B cell (primary cell): ENCODE results near the gene CTBS. TPM values are rescaled to one million over a fixed set of nuclear protein-coding genes. Genes with fewer than 3 reads are reported as not detected.

Source experiments
- ATAC-seq: fragments of 200-7000 bp; cut with Tn5 transposase; one replicate; pipeline ENCODE4 v1.10.0; 2021; ENCODE audit warnings: low read depth, mild to moderate bottlenecking, moderate number of reproducible peaks, moderate library complexity
- CTCF ChIA-PET: fragments of 350-600 bp; sonication (Branson Sonifier 250); formaldehyde crosslinking; loops from one replicate; lab custom pipeline; 2021; ENCODE audit warnings: antibody characterized with exemption, inconsistent platforms; lab: Charles Lee
- POLR2A ChIA-PET: fragments of 350-600 bp; sonication (Branson Sonifier 250); formaldehyde crosslinking; loops from one replicate; lab custom pipeline; 2021; ENCODE audit warnings: antibody characterized with exemption; lab: Charles Lee
- DNase-seq: peaks from one replicate; pipeline ENCODE4 v3.0.0; 2013
- H2AFZ ChIP-seq: 2 replicates; pipeline ENCODE4 v1.6.1; 2012; ENCODE audit warnings: mild to moderate bottlenecking, low read depth, low read length; ENCODE audit not compliant: insufficient read depth, poor library complexity, severe bottlenecking
- H3K27ac ChIP-seq, 2 donors: 1 replicate in 1 of 2; 2 replicates in 1 of 2; pipeline ENCODE4 v1.5.1; 2012 to 2013; ENCODE audit warnings: low read length in 2 of 2, mild to moderate bottlenecking in 2 of 2, moderate library complexity in 1 of 2
- H3K27me3 ChIP-seq, 4 experiments: fragments of 200-600 bp in 1 of 4; sonication (generic) in 1 of 4; replicated peaks in 1 of 4; 1 replicate in 2 of 4; 2 replicates in 2 of 4; pipeline versions ENCODE4 v1.6.1 to v1.7.0; 2013 to 2016; ENCODE audit warnings: low read length in 3 of 4, mild to moderate bottlenecking in 2 of 4, mixed read lengths in 1 of 4, moderate library complexity in 1 of 4; ENCODE audit not compliant: insufficient read depth in 4 of 4, control insufficient read depth in 3 of 4; ENCODE audit errors: control extremely low read depth in 1 of 4
- H3K36me3 ChIP-seq, 2 experiments: replicated peaks in 1 of 2; 1 replicate in 1 of 2; 2 replicates in 1 of 2; pipeline versions ENCODE4 v1.6.1 to v1.7.1; 2013; ENCODE audit warnings: low read length in 1 of 2; ENCODE audit not compliant: insufficient read depth in 2 of 2, control insufficient read depth in 1 of 2; ENCODE audit errors: control extremely low read depth in 1 of 2, extremely low read depth in 1 of 2
- H3K4me1 ChIP-seq, 2 donors: fragments of 200-600 bp in 1 of 2; sonication (generic) in 1 of 2; 1 replicate in 1 of 2; 2 replicates in 1 of 2; pipeline versions ENCODE4 v1.5.1 to v1.6.1; 2013 to 2017; ENCODE audit warnings: low read length in 2 of 2; ENCODE audit not compliant: control insufficient read depth in 2 of 2, insufficient read depth in 2 of 2
- H3K4me2 ChIP-seq: replicated peaks from 2 replicates; pipeline ENCODE3; 2012; ENCODE audit warnings: mild to moderate bottlenecking, low read depth, low read length; ENCODE audit not compliant: poor library complexity, severe bottlenecking
- H3K4me3 ChIP-seq, 5 experiments: fragments of 200-600 bp in 1 of 5; sonication (generic) in 1 of 5; 1 replicate in 3 of 5; 2 replicates in 2 of 5; pipeline versions ENCODE4 v1.5.1 to v1.7.0; 2011 to 2016; ENCODE audit warnings: low read length in 4 of 5, mild to moderate bottlenecking in 4 of 5, low read depth in 2 of 5, control low read depth in 1 of 5, moderate library complexity in 1 of 5; ENCODE audit not compliant: insufficient read depth in 1 of 5; ENCODE audit errors: control extremely low read depth in 1 of 5, extremely low read depth in 1 of 5
- H3K79me2 ChIP-seq: fragments of 200-600 bp; sonication (generic); one replicate; pipeline ENCODE4 v1.6.0; 2016; ENCODE audit warnings: low read length; ENCODE audit not compliant: control insufficient read depth, insufficient read depth
- H3K9ac ChIP-seq: fragments of 200-600 bp; sonication (generic); 2 replicates; pipeline ENCODE4 v1.6.1; 2017; ENCODE audit warnings: mild to moderate bottlenecking, low read length, moderate library complexity
- H3K9me3 ChIP-seq, 3 donors: one replicate each; pipeline versions ENCODE4 v1.6.1 to v1.7.1; 2013; ENCODE audit warnings: low read length in 2 of 3; ENCODE audit not compliant: control insufficient read depth in 2 of 3, insufficient read depth in 1 of 3; ENCODE audit errors: control extremely low read depth in 1 of 3
- H4K20me1 ChIP-seq: 2 replicates; pipeline ENCODE4 v1.6.0; 2012; ENCODE audit warnings: mild to moderate bottlenecking, low read length; ENCODE audit not compliant: insufficient read depth, control insufficient read depth, poor library complexity, severe bottlenecking
- H3K27ac Mint-ChIP-seq: one replicate; pipeline ENCODE4 v1.8.0; 2021; ENCODE audit warnings: mixed read lengths
- H3K27me3 Mint-ChIP-seq: one replicate; pipeline ENCODE4 v1.8.0; 2021; ENCODE audit warnings: mixed read lengths
- H3K4me1 Mint-ChIP-seq: one replicate; pipeline ENCODE4 v1.8.0; 2021; ENCODE audit warnings: mixed read lengths
- H3K4me3 Mint-ChIP-seq: one replicate; pipeline ENCODE4 v1.8.0; 2021; ENCODE audit warnings: mixed read lengths
- H3K9me3 Mint-ChIP-seq: one replicate; pipeline ENCODE4 v1.8.0; 2022; ENCODE audit warnings: mixed read lengths; ENCODE audit not compliant: insufficient read depth
- CTCF ChIP-seq: fragments of 200-600 bp; IDR thresholded peaks from one replicate; pipeline ENCODE4 v1.8.0; 2022; ENCODE audit warnings: antibody characterized with exemption, mild to moderate bottlenecking
- EZH2 ChIP-seq: IDR thresholded peaks from 2 replicates; pipeline ENCODE4 v1.6.1; 2012; ENCODE audit warnings: borderline replicate concordance, low read depth, mild to moderate bottlenecking, moderate library complexity, low read length; ENCODE audit not compliant: insufficient read depth, poor library complexity, severe bottlenecking
- WGBS: methylation state at CpG from one replicate; pipeline ENCODE4 v1.1.5; 2013; ENCODE audit warnings: missing lambda C conversion rate; ENCODE audit not compliant: insufficient coverage; 5-methylcytosine and 5-hydroxymethylcytosine counted together
- intact Hi-C: fragments of 100-400 bp; cut with micrococcal nuclease; formaldehyde crosslinking; loops from one replicate; pipeline ENCODE4 v1.10.0; 2022
- polyA plus RNA-seq: library from polyadenylated mRNA; depleted of rRNA; stranded (reverse); fragments of >200 nt; gene quantifications from 2 replicates; pipeline ENCODE4 v1.2.3, GENCODE V29; 2012
- total RNA-seq, 2 donors: library from RNA; stranded (reverse); fragments of 120-200 nt in 1 of 2; gene quantifications; 1 replicate in 1 of 2; 2 replicates in 1 of 2; pipeline versions ENCODE4 v1.2.3 to v1.2.4, GENCODE V29; 2013 to 2022

CTBS gene
- total and polyA plus RNA-seq, 2 donors (not counting 1 experiment from before 2014, with no cell fraction given), result 13.6 to 19.1 TPM

- ATAC-seq (no peak), DNase-seq (no peak)
- no peak overlapping the region for H3K4me3 ChIP-seq
- H3K4me2 ChIP-seq, result no peak overlapping the region
- Mint-ChIP-seq H3K4me1 (no peaks in the 10 kb centered on the region), H3K4me3 (no peak overlapping the region), H3K27ac (no peak overlapping the region), H3K27me3 (no peaks in the 10 kb centered on the region), H3K9me3 (peaks cover 2% of the 10 kb centered on the region)
- POLR2A ChIA-PET, result no interaction called here
- peaks cover 0 to 4% (median 1%) of the 10 kb centered on the region in 3 donors for H3K9me3 ChIP-seq
- no peak overlapping the region for H2AFZ ChIP-seq
- H3K27ac ChIP-seq, result no peak overlapping the region
- H3K36me3 ChIP-seq, result no peaks in the 10 kb centered on the region
- no peaks in the 10 kb centered on the region for H3K27me3 ChIP-seq
- no peaks in the 10 kb centered on the region for H3K79me2 ChIP-seq
- intact Hi-C loops, result no loop called here
- H3K9ac ChIP-seq, result no peak overlapping the region
- CTCF ChIA-PET, result no interaction called here
- WGBS, result 94% methylated on average over 2 of the region's 2 CpGs
- no peaks in the 10 kb centered on the region for H3K4me1 ChIP-seq
- H4K20me1 ChIP-seq, result no peaks in the 10 kb centered on the region
- no peak for TF ChIP-seq CTCF
- TF ChIP-seq EZH2, result no peak
Measured at GRCh38 chr1:84613026-84613425, 38.8 kb upstream of the CTBS start.

- no peak for TF ChIP-seq CTCF
- TF ChIP-seq EZH2, result no peak
- intact Hi-C loops, result no loop called here
- Histone ChIP-seq H3K4me1 (no peaks in the 10 kb centered on the region), H3K36me3 (no peaks in the 10 kb centered on the region), H3K79me2 (no peaks in the 10 kb centered on the region), H3K4me3 (no peak overlapping the region), H3K9ac (no peak overlapping the region), H3K27me3 (peaks cover 0 to 4% (median 0%) of the 10 kb centered on the region in 4 experiments), H3K9me3 (peaks cover 1 to 8% (median 2%) of the 10 kb centered on the region in 3 donors), H3K4me2 (no peak overlapping the region), H4K20me1 (no peaks in the 10 kb centered on the region), H2AFZ (no peak overlapping the region), H3K27ac (no peak overlapping the region)
- Mint-ChIP-seq H3K4me3 (no peak overlapping the region), H3K9me3 (peaks cover 2% of the 10 kb centered on the region), H3K27ac (no peak overlapping the region), H3K4me1 (no peaks in the 10 kb centered on the region), H3K27me3 (no peaks in the 10 kb centered on the region)
- DNase-seq (no peak), ATAC-seq (no peak)
- CTCF ChIA-PET, result interaction anchor here (0.6 to 0.9 kb wide), 3 partner anchors 13 to 346 kb away, joined by 3 to 5 read pairs (median 3); no protein-coding TSS in a partner anchor
- POLR2A ChIA-PET, result no interaction called here
- WGBS, result 48% methylated on average over 2 of the region's 3 CpGs
Measured at GRCh38 chr1:84611796-84612195, 37.6 kb upstream of the CTBS start.
